ENCODE data around the gene P4HTM.

DNA sequence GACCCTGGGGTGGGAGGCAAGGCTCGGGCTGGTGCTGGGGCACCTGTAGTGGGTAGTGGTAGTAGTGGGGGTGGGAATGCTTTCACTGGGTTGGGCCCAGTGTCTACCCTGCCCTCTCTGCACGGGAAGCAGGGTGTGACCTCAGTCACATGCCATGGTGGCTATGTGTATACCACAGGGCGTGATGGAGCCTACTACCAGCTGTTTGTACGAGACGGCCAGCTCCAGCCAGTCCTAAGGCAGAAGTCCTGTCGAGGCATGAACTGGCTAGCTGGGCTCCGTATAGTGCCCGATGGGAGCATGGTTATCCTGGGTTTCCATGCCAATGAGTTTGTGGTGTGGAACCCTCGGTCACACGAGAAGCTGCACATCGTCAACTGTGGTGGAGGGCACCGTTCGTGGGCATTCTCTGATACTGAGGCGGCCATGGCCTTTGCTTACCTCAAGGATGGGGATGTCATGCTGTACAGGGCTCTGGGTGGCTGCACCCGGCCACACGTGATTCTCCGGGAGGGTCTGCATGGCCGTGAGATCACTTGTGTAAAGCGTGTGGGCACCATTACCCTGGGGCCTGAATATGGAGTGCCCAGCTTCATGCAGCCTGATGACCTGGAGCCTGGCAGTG, 23.2 kb downstream of the P4HTM start:
- TF ChIP-seq POLR2AphosphoS5 (IDR thresholded peaks at IDR 0.05) = no peak
- no peak for TF ChIP-seq CTCF (IDR thresholded peaks at IDR 0.05)
- no peak for TF ChIP-seq POLR2A (IDR thresholded peaks at IDR 0.05)
